Measurements from ENCODE around the gene COX17. TPM values are rescaled to one million over a fixed set of nuclear protein-coding genes. Genes with fewer than 3 reads are reported as not detected.

Gene COX17
- total RNA-seq, 1 experiment from 2014 or later: 49.7 TPM

GRCh38 chr3:119620899-119621298 lies 56.3 kb downstream of the COX17 start:
- no peak for DNase-seq (ENCODE audit: low spot score)
- H3K27ac ChIP-seq (ENCODE audit: low read depth, low read length, poor library complexity, severe bottlenecking): no peak overlapping the region
- no TSS peak for BruUV-seq (replicated peaks)
- intact Hi-C loops (cut with micrococcal nuclease; ENCODE audit: unreplicated experiment): no loop called here
- TF ChIP-seq EZH2 (IDR thresholded peaks at IDR 0.05; ENCODE audit: borderline replicate concordance, low read depth, low read length, poor library complexity, severe bottlenecking): no peak
- TF ChIP-seq, protein P1, sequence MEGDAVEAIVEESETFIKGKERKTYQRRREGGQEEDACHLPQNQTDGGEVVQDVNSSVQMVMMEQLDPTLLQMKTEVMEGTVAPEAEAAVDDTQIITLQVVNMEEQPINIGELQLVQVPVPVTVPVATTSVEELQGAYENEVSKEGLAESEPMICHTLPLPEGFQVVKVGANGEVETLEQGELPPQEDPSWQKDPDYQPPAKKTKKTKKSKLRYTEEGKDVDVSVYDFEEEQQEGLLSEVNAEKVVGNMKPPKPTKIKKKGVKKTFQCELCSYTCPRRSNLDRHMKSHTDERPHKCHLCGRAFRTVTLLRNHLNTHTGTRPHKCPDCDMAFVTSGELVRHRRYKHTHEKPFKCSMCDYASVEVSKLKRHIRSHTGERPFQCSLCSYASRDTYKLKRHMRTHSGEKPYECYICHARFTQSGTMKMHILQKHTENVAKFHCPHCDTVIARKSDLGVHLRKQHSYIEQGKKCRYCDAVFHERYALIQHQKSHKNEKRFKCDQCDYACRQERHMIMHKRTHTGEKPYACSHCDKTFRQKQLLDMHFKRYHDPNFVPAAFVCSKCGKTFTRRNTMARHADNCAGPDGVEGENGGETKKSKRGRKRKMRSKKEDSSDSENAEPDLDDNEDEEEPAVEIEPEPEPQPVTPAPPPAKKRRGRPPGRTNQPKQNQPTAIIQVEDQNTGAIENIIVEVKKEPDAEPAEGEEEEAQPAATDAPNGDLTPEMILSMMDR (conservative IDR thresholded peaks at IDR 0.05; ENCODE audit: low read depth, low read length): no peak
- H3K4me1 ChIP-seq (ENCODE audit: insufficient read depth, low read length, poor library complexity, severe bottlenecking): peaks cover 4% of the 10 kb centered on the region
- H3K9me3 ChIP-seq (ENCODE audit: low read depth, low read length, poor library complexity, severe bottlenecking): no peaks in the 10 kb centered on the region
- CTCF ChIA-PET: no interaction called here
- H3K36me3 ChIP-seq (ENCODE audit: insufficient read depth, low read length, poor library complexity, severe bottlenecking): no peaks in the 10 kb centered on the region
- H3K27me3 ChIP-seq (replicated peaks; ENCODE audit: insufficient read depth, low read depth, low read length, poor library complexity): no peaks in the 10 kb centered on the region
- no peak overlapping the region for H3K4me3 ChIP-seq (ENCODE audit: low read depth, low read length, poor library complexity, severe bottlenecking)
- POLR2A ChIA-PET (ENCODE audit: low non-redundant PET): no interaction called here

Other genes starting within 250 kb of the COX17 start
- 37.0 and 39.7 TPM in 2 replicates for gene TMEM39A, start 213.8 kb downstream of the COX17 start, total RNA-seq (2021)
- gene POGLUT1, start 208.4 kb downstream of the COX17 start, total RNA-seq (2021): 22.7 and 28.7 TPM in 2 replicates
- gene TIMMDC1, start 178.9 kb downstream of the COX17 start, total RNA-seq (2021): 96.7 and 97.8 TPM in 2 replicates
- not detected in 2 replicates for gene CD80, start 117.8 kb downstream of the COX17 start, total RNA-seq (2021)
- 0.37 TPM in 2 replicates for gene ADPRH, start 97.9 kb downstream of the COX17 start, total RNA-seq (2021)
- not detected in 2 replicates for gene PLA1A, start 79.5 kb downstream of the COX17 start, total RNA-seq (2021)
- gene POPDC2, start 16.8 kb downstream of the COX17 start, total RNA-seq (2021): 0.72 and 0.99 TPM in 2 replicates
- gene CFAP91, start 25.6 kb upstream of the COX17 start, total RNA-seq (2021): 0.68 and 0.75 TPM in 2 replicates
- gene NR1I2, start 104.7 kb upstream of the COX17 start, total RNA-seq (2021): not detected in 2 replicates

Data from A673 (cell line).